Panc1 (cell line): ENCODE measurements around the gene NR2E1. TPM values are rescaled to one million over a fixed set of nuclear protein-coding genes. Genes with fewer than 3 reads are reported as not detected.

Experiments
- ATAC-seq: fragments of 200-7000 bp; cut with Tn5 transposase; 2 replicates; pipeline ENCODE4 v1.9.1; 2020; ENCODE audit warnings: mild to moderate bottlenecking, moderate library complexity
- BruUV-seq: library from RNA; stranded (reverse); fragments of 400-500 nt; replicated peaks from 2 replicates; lab custom pipeline; 2021; lab: Mats Ljungman, UMichigan
- CTCF ChIA-PET: fragments of 300-600 bp; sonication (Branson Sonifier 250); formaldehyde crosslinking; loops from one replicate; lab custom pipeline; 2022; ENCODE audit warnings: antibody characterized with exemption; lab: Charles Lee
- POLR2A ChIA-PET: fragments of 300-600 bp; sonication (Branson Sonifier 250); formaldehyde crosslinking; loops from one replicate; lab custom pipeline; 2022; ENCODE audit warnings: antibody characterized with exemption; lab: Charles Lee
- DNase-seq: peaks from one replicate; pipeline ENCODE4 v3.0.0-alpha.2; 2010; ENCODE audit warnings: low read depth, low spot score
- H3K27ac ChIP-seq: 2 replicates; pipeline ENCODE4 v1.5.1; 2011; ENCODE audit warnings: mild to moderate bottlenecking, low read length, inconsistent platforms
- H3K27me3 ChIP-seq: fragments of 200-500 bp; sonication (Bioruptor generic); 2 replicates; pipeline ENCODE4 v1.6.0; 2014; ENCODE audit warnings: low read length, inconsistent platforms; ENCODE audit not compliant: control insufficient read depth, insufficient read depth
- H3K36me3 ChIP-seq: fragments of 200-500 bp; sonication (Bioruptor generic); 2 replicates; pipeline ENCODE4 v1.5.1; 2014; ENCODE audit warnings: inconsistent platforms, mild to moderate bottlenecking, low read length, moderate library complexity; ENCODE audit not compliant: control insufficient read depth, insufficient read depth
- H3K4me1 ChIP-seq: 2 replicates; pipeline ENCODE4 v1.5.1; 2011; ENCODE audit warnings: inconsistent platforms, mild to moderate bottlenecking, low read length, moderate library complexity; ENCODE audit not compliant: control insufficient read depth, insufficient read depth
- H3K4me3 ChIP-seq, 2 experiments: 2 replicates each; pipeline ENCODE4 v1.5.1; 2011 to 2012; ENCODE audit warnings: low read depth in 2 of 2, low read length in 2 of 2, mild to moderate bottlenecking in 2 of 2, inconsistent platforms in 1 of 2, moderate library complexity in 1 of 2
- H3K9me3 ChIP-seq: fragments of 200-500 bp; sonication (Bioruptor generic); 2 replicates; pipeline ENCODE4 v1.5.1; 2014; ENCODE audit warnings: low read depth, mild to moderate bottlenecking, inconsistent platforms, low read length, moderate library complexity; ENCODE audit not compliant: control insufficient read depth, insufficient read depth
- POLR2AphosphoS5 ChIP-seq: IDR thresholded peaks from 2 replicates; pipeline ENCODE4 v1.6.1; 2012; ENCODE audit warnings: mild to moderate bottlenecking, low read depth, low read length, moderate library complexity
- SIN3A ChIP-seq: IDR thresholded peaks from 2 replicates; pipeline ENCODE4 v1.6.1; 2012; ENCODE audit warnings: low read depth, mild to moderate bottlenecking, low read length, moderate library complexity, borderline replicate concordance; ENCODE audit not compliant: insufficient read depth
- TCF7L2 ChIP-seq: IDR thresholded peaks from 2 replicates; pipeline ENCODE4 v1.6.1; 2011; ENCODE audit warnings: mild to moderate bottlenecking, low read depth, low read length, inconsistent platforms
- in situ Hi-C: cut with HindIII; loops from 2 replicates; pipeline ENCODE4 v1.10.0; 2016; ENCODE audit warnings: low sequenced_read_pairs, low pct_unique_long_range_greater_than_20kb
- intact Hi-C: fragments of 100-400 bp; cut with micrococcal nuclease; formaldehyde crosslinking; loops from one replicate; pipeline ENCODE4 v1.10.0; 2022; ENCODE audit not compliant: unreplicated experiment
- total RNA-seq: library from RNA; stranded (reverse); gene quantifications from one replicate; pipeline ENCODE4 v1.2.1, GENCODE V29; 2021; ENCODE audit not compliant: unreplicated experiment
- TF ChIP-seq, protein P1 (sequence below): fragments of 450-650 bp; IDR thresholded peaks from 2 replicates; pipeline ENCODE4 v1.5.1; 2017; ENCODE audit warnings: mild to moderate bottlenecking
- TF ChIP-seq, protein P2 (sequence below), 2 experiments: IDR thresholded peaks; 2 replicates each; pipeline ENCODE4 v1.6.1; 2011 to 2012; ENCODE audit warnings: low read depth in 2 of 2, control low read depth in 1 of 2, low read length in 1 of 2, mild to moderate bottlenecking in 1 of 2, moderate library complexity in 1 of 2; ENCODE audit not compliant: insufficient read depth in 1 of 2

The NR2E1 gene
- total RNA-seq, 1 experiment from 2014 or later: 0.13 TPM

DNA sequence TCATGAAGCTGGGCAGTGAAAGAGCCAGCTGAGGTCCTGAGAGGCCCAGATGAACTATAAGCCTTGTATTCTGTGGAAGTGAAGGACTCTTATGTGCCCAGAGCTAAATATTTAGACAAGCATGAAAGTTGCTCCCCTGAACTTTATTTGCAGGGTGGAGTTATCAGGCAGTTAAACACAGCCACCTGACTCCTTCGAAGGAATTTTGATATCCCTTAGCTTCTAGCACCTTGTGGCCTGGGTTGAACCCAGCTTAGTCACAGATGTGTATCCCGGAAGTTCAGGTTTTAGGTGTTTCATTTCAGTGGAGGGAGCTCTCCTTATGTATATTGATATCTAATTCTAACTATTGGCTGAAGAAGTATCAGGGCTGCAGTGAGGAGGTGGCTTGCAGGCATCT, 20.4 kb downstream of the NR2E1 start:
- DNase-seq (no peak), ATAC-seq (no peak)
- in situ Hi-C loops: no loop called here
- intact Hi-C loops: no loop called here
- no peak overlapping the region for H3K27ac ChIP-seq
- POLR2A ChIA-PET: no interaction called here
- no peaks in the 10 kb centered on the region for H3K9me3 ChIP-seq
- no peak for TF ChIP-seq TCF7L2
- no peak for TF ChIP-seq SIN3A
- TF ChIP-seq, protein P1, sequence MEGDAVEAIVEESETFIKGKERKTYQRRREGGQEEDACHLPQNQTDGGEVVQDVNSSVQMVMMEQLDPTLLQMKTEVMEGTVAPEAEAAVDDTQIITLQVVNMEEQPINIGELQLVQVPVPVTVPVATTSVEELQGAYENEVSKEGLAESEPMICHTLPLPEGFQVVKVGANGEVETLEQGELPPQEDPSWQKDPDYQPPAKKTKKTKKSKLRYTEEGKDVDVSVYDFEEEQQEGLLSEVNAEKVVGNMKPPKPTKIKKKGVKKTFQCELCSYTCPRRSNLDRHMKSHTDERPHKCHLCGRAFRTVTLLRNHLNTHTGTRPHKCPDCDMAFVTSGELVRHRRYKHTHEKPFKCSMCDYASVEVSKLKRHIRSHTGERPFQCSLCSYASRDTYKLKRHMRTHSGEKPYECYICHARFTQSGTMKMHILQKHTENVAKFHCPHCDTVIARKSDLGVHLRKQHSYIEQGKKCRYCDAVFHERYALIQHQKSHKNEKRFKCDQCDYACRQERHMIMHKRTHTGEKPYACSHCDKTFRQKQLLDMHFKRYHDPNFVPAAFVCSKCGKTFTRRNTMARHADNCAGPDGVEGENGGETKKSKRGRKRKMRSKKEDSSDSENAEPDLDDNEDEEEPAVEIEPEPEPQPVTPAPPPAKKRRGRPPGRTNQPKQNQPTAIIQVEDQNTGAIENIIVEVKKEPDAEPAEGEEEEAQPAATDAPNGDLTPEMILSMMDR: no peak
- TF ChIP-seq, protein P2, sequence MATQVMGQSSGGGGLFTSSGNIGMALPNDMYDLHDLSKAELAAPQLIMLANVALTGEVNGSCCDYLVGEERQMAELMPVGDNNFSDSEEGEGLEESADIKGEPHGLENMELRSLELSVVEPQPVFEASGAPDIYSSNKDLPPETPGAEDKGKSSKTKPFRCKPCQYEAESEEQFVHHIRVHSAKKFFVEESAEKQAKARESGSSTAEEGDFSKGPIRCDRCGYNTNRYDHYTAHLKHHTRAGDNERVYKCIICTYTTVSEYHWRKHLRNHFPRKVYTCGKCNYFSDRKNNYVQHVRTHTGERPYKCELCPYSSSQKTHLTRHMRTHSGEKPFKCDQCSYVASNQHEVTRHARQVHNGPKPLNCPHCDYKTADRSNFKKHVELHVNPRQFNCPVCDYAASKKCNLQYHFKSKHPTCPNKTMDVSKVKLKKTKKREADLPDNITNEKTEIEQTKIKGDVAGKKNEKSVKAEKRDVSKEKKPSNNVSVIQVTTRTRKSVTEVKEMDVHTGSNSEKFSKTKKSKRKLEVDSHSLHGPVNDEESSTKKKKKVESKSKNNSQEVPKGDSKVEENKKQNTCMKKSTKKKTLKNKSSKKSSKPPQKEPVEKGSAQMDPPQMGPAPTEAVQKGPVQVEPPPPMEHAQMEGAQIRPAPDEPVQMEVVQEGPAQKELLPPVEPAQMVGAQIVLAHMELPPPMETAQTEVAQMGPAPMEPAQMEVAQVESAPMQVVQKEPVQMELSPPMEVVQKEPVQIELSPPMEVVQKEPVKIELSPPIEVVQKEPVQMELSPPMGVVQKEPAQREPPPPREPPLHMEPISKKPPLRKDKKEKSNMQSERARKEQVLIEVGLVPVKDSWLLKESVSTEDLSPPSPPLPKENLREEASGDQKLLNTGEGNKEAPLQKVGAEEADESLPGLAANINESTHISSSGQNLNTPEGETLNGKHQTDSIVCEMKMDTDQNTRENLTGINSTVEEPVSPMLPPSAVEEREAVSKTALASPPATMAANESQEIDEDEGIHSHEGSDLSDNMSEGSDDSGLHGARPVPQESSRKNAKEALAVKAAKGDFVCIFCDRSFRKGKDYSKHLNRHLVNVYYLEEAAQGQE (IDR thresholded peaks at IDR 0.05; ENCODE audit: insufficient read depth in 1 of 2, low read depth in 2 of 2, low read length in 1 of 2): no peak
- TF ChIP-seq POLR2AphosphoS5: no peak
- no TSS peak for BruUV-seq
- H3K27me3 ChIP-seq: peaks cover 8% of the 10 kb centered on the region
- H3K36me3 ChIP-seq: no peaks in the 10 kb centered on the region
- no peak overlapping the region for H3K4me3 ChIP-seq
- no peaks in the 10 kb centered on the region for H3K4me1 ChIP-seq
- CTCF ChIA-PET: no interaction called here

DNA sequence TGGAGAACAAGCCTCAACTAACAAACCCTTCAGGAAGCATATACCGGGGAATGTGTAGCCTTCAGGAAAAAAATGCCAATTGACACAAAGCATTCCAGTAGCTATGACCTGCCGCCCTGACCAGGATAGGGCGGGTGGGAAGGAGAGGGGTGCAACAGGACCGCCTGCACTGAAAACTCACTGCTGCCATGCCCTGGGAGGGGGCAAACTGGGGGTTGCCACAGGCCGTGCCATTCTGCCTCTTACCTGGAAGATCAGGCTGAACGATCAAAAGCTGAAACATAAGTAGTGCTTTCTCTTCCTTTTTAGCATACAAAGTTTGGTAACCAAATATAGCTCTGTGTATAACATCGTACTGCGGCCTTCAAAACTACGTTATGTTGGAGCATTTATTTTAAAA, 21.7 kb downstream of the NR2E1 start:
- TF ChIP-seq, protein P2 (IDR thresholded peaks at IDR 0.05; ENCODE audit: insufficient read depth in 1 of 2, low read depth in 2 of 2, low read length in 1 of 2): no peak
- TF ChIP-seq, protein P1: no peak
- no peak for TF ChIP-seq TCF7L2
- TF ChIP-seq SIN3A: no peak
- no peak for TF ChIP-seq POLR2AphosphoS5
- CTCF ChIA-PET: interaction anchor here (0.8 kb wide), 1 partner anchor 49 kb away, joined by 9 read pairs; no protein-coding TSS in a partner anchor
- no peak for ATAC-seq
- BruUV-seq: no TSS peak
- Histone ChIP-seq H3K27me3 (peaks cover 8% of the 10 kb centered on the region), H3K9me3 (no peaks in the 10 kb centered on the region), H3K36me3 (no peaks in the 10 kb centered on the region), H3K4me1 (no peaks in the 10 kb centered on the region), H3K4me3 (no peak overlapping the region), H3K27ac (no peak overlapping the region)
- in situ Hi-C loops: no loop called here
- intact Hi-C loops: no loop called here
- DNase-seq: no peak
- POLR2A ChIA-PET: interaction anchor here (0.5 kb wide), 1 partner anchor 340 kb away, joined by 3 read pairs; no protein-coding TSS in a partner anchor
